ENCODE data around the gene VIPAS39.
"Not testable (repeated sequence)": the region's sequence is repeated elsewhere in the genome, so short reads cannot be mapped to it uniquely, and the experiment has no call there.

VIPAS39 gene

DNA sequence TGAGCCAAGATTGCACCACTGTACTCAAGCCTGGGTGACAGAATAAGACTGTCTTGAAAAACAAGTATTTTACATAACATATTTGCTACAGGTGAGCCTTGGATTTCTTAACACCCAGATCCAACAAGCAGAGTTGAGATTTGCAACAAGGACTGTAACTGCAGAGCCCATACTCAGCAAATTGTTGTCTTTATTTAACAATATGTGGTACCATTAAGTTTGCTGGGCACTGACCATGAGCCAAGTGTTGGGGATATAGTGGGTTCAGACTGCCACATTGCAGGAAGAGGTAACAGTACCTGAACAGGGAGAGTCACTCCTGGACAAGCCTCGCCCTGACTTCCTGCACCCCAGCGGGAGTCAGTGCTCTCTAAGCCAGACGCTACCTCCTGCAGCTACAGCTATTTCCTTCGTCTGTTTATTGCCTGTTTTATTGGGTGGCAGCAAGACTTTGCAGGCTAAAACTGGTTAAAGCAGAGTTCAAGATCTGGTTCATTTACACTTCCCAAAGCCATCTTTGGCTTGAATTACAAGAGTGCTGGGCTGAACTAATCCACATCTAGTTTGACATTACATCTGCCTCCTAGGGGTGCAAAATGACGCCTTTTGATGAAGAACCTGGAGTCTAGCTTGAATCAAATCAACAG, 12.9 kb upstream of the VIPAS39 start:
- in situ Hi-C loops (cut with MboI; ENCODE audit: low sequenced_read_pairs), result no loop called here

- in situ Hi-C loops (cut with MboI; ENCODE audit: low sequenced_read_pairs), result no loop called here
Observed at GRCh38 chr14:77469539-77469938, 12.1 kb upstream of the VIPAS39 start.

GRCh38 chr14:77469067-77469505, 11.7 kb upstream of the VIPAS39 start:
- in situ Hi-C loops (cut with MboI; ENCODE audit: low sequenced_read_pairs), result no loop called here

GRCh38 chr14:77467801-77468200, 10.4 kb upstream of the VIPAS39 start:
- in situ Hi-C loops (cut with MboI; ENCODE audit: low sequenced_read_pairs), result no loop called here

GRCh38 chr14:77459072-77459723, 1.8 kb upstream of the VIPAS39 start:
- in situ Hi-C loops (cut with MboI; ENCODE audit: low sequenced_read_pairs), result no loop called here

GRCh38 chr14:77458249-77458950, 999 bp upstream of the VIPAS39 start:
- in situ Hi-C loops (cut with MboI; ENCODE audit: low sequenced_read_pairs), result no loop called here

DNA sequence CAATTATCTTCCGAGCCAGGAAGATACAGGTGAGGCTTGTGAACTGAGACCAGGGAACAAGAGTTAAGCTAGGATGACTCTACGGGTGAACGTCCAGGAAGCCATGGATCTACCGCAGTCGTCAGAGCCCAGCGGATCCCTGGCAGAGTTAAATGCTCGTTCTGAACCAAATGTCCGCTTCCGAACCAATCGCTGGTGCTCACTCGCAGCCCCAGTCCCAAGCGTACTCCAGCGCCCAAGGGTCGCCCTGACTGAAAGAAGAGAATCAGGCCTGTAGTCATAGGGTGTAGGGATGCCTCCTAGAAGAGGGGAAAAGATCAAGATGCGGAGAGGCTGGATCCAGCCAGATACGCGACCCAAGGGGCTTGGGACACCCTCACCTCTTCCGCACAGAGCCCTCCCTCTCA, 283 bp downstream of the VIPAS39 start:
- in situ Hi-C loops (cut with MboI; ENCODE audit: low sequenced_read_pairs), result no loop called here

DNA sequence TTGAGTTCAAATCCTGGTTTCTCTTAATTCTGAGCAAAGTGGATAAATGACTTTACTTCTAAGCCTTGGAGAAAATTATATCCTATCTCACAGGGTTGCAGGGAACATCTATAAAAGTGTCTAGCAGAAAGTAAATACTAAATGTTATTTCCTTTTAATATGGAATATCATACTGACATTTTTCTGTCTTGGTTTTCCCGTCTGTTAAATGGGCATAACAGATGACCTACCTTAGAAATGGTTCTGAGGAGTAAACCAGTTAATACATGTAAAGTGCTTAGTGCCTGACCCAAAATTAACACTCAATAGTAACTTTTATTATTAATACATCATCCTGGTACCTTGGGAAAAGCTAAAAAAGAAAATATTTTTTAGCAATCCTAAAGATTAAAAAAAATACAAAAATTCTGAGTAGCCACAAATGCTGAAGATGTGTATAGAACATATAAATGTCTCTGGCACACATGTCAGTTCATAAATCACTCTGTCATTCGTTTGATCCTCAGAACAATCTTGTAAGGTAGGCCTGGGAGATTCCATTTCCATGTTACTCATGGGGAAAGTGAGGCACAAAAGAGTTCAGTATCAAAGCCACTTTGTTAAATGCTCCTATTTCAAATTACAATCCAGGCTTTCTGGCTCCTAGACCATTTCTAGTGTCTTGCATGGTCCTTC, 1.3 kb downstream of the VIPAS39 start:
- in situ Hi-C loops (cut with MboI; ENCODE audit: low sequenced_read_pairs), result no loop called here

DNA sequence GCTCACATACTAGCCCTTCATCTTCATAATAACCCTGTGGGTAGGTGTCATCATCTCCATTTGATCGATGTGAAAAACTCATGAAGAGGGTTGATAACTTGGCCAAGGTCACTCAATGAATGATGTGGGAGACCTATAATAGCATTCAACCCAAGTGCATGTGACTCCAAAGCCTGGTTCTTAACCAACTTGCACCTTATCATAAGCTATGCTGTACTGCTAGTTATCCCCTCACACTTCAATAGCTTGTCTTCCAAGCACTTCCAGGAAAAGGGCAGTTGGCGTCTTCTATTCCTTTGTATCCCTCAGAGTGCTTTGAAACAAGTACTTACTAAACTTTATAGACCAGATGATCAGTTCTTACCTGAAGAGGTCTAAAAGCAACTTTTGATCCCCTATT, 15.2 kb downstream of the VIPAS39 start:
- in situ Hi-C loops (cut with MboI; ENCODE audit: low sequenced_read_pairs), result no loop called here

GRCh38 chr14:77439861-77440260, 17.5 kb downstream of the VIPAS39 start:
- in situ Hi-C loops (cut with MboI; ENCODE audit: low sequenced_read_pairs), result no loop called here

GRCh38 chr14:77438596-77438995, 18.8 kb downstream of the VIPAS39 start:
- in situ Hi-C loops (cut with MboI; ENCODE audit: low sequenced_read_pairs), result no loop called here

GRCh38 chr14:77436042-77436441, 21.4 kb downstream of the VIPAS39 start:
- in situ Hi-C loops (cut with MboI; ENCODE audit: low sequenced_read_pairs), result no loop called here

DNA sequence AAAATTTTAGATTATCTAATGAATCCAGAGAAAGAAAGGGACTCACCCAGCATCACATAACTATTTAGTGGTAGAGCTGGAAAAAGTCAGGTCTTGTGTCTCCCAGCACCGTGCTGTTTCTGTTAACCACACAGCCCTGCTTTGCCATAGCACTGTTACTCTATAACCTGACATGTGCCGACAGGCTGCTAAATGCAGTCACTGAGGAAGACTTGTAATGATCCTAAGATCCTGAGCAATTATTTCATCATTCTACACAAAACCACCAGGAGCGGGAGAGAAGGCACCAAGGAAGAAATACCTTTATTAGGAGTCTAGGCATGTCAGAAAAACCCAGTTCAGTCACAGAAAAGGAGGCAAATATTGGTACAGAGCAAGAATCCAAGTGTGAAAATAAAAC, 31.0 kb downstream of the VIPAS39 start:
- in situ Hi-C loops (cut with MboI; ENCODE audit: low sequenced_read_pairs), result no loop called here

GRCh38 chr14:77424862-77425261, 32.5 kb downstream of the VIPAS39 start:
- in situ Hi-C loops (cut with MboI; ENCODE audit: low sequenced_read_pairs), result no loop called here

GRCh38 chr14:77423423-77423822, 34.0 kb downstream of the VIPAS39 start, which contains the start of gene NOXRED1:
Gene NOXRED1 (minus strand): TSS chr14:77423523. CDS start chr14:77422889, 634 bp downstream.
- in situ Hi-C loops (cut with MboI; ENCODE audit: low sequenced_read_pairs), result no loop called here

- in situ Hi-C loops (cut with MboI; ENCODE audit: low sequenced_read_pairs), result no loop called here
Observed at GRCh38 chr14:77421201-77421600, 36.2 kb downstream of the VIPAS39 start.

DNA sequence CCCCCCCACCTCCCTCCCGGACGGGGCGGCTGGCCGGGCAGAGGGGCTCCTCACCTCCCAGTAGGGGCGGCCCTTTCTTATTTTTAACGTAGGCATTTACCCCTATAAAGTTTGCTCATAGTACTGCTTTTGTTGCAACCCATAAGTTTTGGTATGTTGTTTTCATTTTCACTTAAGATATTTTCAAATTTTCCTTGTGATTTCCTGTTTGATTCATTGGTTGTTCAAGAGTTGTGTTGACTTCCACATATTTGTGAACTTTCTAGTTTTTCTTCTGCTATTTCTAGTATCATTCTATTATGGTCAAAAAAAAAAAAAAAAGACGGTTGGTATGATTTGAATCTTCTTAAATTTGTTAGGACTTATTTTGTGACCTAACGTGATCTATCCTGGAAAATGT, 40.6 kb downstream of the VIPAS39 start:
- in situ Hi-C loops (cut with MboI; ENCODE audit: low sequenced_read_pairs), result no loop called here

- in situ Hi-C loops (cut with MboI; ENCODE audit: low sequenced_read_pairs), result not testable (repeated sequence)
Observed at GRCh38 chr14:77416098-77416497, 41.3 kb downstream of the VIPAS39 start.

DNA sequence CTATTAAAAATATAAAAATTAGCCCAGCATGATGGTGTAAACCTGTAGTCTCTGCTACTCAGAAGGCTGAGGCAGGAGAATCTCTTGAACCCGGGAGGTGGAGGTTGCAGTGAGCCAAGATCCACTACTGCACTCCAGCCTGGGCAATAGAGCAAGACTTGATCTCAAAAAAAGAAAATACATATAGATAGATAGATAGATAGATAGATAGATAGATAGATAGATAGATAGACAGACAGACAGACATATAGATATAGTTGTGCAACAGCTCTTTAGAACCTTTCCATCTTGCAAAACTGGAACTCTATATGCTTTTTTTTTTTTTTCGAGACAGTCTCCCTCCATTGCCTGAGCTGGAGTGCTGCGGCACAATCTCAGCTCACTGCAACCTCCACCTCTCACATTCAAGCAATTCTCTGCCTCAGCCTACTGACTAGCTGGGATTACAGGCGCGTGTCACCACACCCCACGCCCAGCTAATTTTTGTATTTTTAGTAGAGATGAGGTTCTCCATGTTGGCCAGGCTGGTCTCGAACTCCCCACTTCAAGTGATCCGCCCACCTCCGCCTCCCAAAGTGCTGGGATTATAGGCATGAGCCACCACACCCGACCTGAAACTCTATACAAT, 41.9 kb downstream of the VIPAS39 start:
- in situ Hi-C loops (cut with MboI; ENCODE audit: low sequenced_read_pairs), result not testable (repeated sequence)

DNA sequence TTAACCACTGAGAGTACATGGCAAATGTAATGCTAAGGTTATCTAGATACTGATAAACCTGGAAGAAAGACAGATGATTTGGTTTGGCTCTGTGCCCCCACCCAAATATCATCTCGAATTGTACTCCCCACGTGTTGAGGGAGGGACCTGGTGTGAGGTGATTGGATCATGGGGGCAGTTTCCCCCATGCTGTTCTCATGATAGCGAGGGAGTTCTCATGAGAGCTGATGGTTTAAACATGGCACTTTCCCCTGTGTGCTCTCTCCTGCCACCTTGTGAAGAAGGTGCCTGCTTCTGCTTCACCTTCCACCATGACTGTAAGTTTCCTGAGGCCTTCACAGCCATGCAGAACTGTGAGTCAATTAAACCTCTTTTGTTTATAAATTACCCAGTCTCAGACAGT, 48.3 kb downstream of the VIPAS39 start:
- in situ Hi-C loops (cut with MboI; ENCODE audit: low sequenced_read_pairs), result no loop called here

DNA sequence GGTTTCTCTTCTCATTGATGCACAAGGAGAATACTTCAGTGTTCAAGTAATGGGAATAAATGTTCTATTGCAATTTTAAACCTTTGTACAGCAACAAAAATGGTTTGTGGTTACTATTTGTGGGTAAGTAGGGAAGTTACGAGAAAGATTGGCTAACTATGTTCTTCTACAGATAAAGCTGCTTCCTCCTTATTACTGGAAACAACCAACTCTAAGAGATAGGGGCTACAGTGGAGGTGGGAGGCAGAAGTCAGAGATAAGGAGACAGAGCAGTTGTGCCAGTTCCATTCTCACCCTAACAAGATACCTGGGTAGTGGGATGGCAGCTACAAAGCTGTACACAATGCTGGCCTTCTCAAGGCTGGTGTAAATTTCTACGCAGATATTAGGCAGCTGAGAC, 50.2 kb downstream of the VIPAS39 start:
- in situ Hi-C loops (cut with MboI; ENCODE audit: low sequenced_read_pairs), result no loop called here
